T follicular helper cell (primary cell): Measurements from ENCODE around the gene BCL2.

ENCODE experiments used
- DNase-seq: peaks from one replicate; pipeline ENCODE4 v3.0.0-alpha.2; 2020; ENCODE audit warnings: low read depth

The BCL2 gene

DNA sequence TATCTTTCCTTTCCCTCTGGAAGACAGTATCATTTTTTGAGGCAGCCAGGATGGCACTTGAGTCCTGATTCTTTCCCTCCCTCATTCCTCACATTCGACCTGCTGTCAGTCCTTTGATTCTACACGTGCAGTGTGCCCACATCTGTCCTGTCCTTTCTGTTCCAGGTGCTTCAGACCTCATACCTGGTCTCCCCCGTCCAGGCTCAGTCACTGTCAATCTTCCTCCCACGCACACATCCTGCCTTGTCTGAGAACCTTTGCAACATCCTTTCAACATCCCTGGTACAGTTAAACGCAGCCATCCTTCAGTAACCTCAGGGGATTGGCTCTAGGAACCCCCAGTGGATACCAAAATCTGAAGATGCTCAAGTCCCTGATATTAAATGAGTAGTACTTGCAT lies 10.1 kb downstream of the BCL2 start:
- DNase-seq = no peak

- no peak for DNase-seq
Observed at GRCh38 chr18:63307551-63308200, 11.9 kb downstream of the BCL2 start.

- no peak for DNase-seq
Observed at GRCh38 chr18:63306819-63307550, 12.6 kb downstream of the BCL2 start.

- DNase-seq = no peak
Observed at GRCh38 chr18:63306249-63306648, 13.3 kb downstream of the BCL2 start.

GRCh38 chr18:63303547-63303946 lies 16.0 kb downstream of the BCL2 start:
- DNase-seq = no peak

- no peak for DNase-seq
Observed at GRCh38 chr18:63302636-63303405, 16.7 kb downstream of the BCL2 start.

GRCh38 chr18:63302220-63302619 lies 17.3 kb downstream of the BCL2 start:
- no peak for DNase-seq

- no peak for DNase-seq
Observed at GRCh38 chr18:63301434-63301833, 18.1 kb downstream of the BCL2 start.

DNA sequence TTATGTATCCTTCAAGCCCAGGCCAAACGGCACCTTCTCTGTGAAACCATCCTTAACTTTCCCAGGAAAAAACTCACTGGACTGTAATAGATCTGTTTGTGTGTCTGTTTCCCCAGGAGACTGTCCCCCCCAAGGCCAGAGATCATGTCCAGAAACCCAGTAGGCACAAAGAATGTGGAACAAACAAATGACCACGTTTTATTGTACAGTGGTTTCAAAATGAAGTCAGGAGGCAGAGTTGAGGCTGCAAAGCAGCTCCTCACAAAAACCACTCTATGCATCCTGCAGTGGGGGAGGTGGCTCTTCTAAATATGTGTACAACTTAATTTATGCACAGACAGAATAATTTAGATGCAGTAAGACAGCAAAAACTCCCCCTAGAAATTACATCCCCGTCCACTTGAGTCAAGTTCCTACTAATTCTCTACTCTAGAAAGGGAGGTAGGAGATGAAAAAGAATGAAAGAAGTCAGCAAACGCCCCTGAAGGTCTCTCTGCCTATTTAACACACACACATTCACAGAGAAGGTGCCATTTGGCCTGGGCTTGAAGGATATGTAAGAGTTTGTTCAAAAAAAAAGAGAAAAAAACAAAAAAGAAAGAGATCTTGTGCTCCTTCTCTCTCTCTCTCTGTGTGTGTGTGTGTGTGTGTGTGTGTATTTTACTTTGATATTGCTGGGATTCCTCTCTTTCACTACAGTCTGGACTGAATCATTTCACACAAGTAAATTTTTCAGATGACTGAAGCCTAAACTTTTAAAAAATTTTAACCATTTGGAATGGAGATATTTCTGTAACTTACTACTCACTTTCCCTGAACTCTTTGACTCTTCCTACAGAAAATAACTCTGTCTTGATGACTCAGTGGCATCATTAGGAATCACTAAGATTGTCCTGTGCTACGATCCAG lies 19.5 kb downstream of the BCL2 start:
- no peak for DNase-seq

- no peak for DNase-seq
Observed at GRCh38 chr18:63298400-63299365, 20.9 kb downstream of the BCL2 start.

GRCh38 chr18:63297687-63298399 lies 21.7 kb downstream of the BCL2 start:
- no peak for DNase-seq

DNA sequence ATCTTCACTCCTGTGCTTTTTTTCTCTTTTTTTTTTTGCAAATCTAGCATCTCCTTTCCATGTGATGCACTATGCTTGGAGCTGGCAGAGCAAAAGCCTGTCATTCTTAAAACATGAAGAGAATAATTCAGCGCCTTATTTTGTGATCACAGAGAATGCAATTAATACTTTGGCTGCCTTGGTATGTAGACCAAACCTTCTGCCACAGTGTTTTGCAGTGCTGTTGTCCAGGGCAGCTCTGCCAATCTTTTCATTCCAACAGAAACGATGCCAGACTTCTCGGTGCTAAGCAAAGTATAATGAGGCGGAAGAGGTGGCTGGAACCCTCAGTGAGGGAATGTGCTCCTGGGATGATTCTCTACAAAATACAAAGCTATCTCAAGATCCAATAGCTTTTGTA lies 25.6 kb downstream of the BCL2 start:
- DNase-seq = no peak

- DNase-seq = no peak
Observed at GRCh38 chr18:63292831-63293683, 26.5 kb downstream of the BCL2 start.

DNA sequence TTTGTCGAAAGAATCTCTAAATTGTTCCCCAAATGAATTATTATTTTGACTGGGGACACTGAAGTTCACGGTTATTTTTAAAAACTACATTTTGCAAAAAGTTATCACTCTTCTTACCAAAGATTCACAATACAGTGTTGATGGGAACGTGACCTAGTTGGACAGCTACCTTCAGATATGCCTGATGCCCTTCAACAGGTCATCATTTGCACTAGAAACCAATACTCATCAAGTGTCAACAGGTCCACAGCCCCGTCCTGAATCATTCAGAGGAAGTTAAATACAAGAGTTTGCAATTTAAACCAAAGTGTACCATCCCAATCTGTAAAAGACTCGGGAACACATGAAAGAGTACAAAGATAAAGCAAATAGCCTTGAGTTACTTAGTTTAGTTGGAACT lies 28.3 kb downstream of the BCL2 start:
- DNase-seq = no peak

DNA sequence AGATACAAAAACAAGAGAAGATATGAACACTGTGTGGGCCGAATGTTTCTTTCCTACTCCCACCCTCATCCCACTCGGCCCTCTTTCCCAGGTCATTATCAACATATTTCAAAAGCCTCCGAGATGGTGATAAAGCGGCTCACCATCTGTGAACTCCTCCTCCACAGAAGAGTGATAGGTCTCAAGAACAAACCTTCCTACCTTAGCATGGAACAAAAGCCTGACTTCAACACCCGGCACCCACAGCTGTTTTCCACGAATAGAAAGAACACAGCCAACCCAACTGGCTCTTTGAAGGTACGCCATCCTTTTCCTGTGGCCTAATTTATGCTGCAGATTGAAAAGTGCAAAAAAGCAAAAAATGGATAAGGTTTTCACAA lies 28.8 kb downstream of the BCL2 start:
- DNase-seq = peak; percentile 14

DNA sequence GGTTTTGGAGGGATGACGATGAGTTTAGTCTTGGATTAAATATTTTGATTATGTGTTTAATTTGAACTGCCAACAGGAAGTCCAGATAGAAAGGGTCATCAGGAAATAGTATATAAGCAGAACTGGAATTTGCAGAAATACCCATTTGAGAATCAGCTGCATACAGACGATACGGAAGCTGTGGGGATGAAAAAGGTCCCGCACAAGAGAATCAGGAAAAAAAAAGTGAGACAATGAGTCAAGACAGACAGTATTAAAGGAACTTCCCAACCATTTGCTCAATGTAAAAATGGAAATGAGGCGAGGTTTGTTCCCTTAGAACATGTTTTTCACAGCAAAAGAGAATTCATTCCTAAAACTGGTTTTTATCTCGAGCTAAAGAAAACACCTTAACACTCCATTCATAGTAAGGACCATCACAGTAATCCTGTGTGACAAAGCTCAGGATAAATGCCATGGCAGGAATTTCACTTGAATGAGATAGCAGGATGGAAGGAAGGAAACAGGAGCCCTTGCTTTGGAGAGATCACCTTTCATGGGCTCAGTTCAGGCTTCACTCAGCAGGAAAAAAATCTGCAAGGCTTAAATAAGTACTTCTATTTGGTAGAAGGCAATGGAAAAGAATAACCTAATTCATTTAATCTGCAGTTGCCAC lies 29.3 kb downstream of the BCL2 start:
- no peak for DNase-seq

DNA sequence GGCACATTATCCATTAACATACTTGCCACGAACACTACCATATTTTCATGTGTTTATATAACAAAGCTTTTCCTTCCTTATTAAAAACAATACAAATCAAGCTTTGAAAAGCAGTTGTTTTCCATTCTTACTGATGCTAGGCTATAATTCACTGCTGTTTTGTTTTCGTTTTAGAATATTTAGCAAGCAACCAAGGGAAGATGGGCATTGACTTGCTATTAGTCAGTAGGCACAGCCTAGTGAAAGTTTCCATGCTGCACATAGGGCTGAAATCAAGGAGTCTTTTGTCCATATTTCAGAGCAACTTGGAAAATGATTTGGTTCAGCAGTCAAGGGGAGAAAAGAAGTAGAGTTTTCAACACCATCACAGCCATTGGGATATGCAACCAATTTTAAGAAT lies 31.3 kb downstream of the BCL2 start:
- no peak for DNase-seq

GRCh38 chr18:63287691-63288220 lies 31.8 kb downstream of the BCL2 start:
- no peak for DNase-seq
